Measurements from ENCODE around the gene TERF2IP. TPM values are rescaled to one million over a fixed set of nuclear protein-coding genes. Genes with fewer than 3 reads are reported as not detected.

The TERF2IP gene
- total and polyA plus RNA-seq, 2 of the 13 experiments (the other 11 are each of a cell fraction or from before 2014, with no cell fraction given): 26.4 to 50.2 TPM

- TF ChIP-seq MAX (IDR thresholded peaks at IDR 0.05) (peak; percentile 46), ARID4A (CRISPR knock-in tag; IDR thresholded peaks at IDR 0.05; ENCODE audit: borderline replicate concordance) (no peak), MYPOP (CRISPR knock-in tag; IDR thresholded peaks at IDR 0.05) (no peak), E2F1 (CRISPR knock-in tag; IDR thresholded peaks at IDR 0.05) (no peak), HIVEP1 (CRISPR knock-in tag; IDR thresholded peaks at IDR 0.05) (no peak)
Measured at GRCh38 chr16:75682308-75682707, 34.7 kb downstream of the TERF2IP start (continued).

GRCh38 chr16:75687361-75687760 is 39.8 kb downstream of the TERF2IP start:
- BruUV-seq (replicated peaks): no TSS peak
- POLR2A ChIA-PET: no interaction called here
- Histone ChIP-seq H3K9ac (ENCODE audit: insufficient read depth, low read depth, low read length) (no peak overlapping the region), H3K9me3 (ENCODE audit: low read length) (peaks cover 5% of the 10 kb centered on the region; the same call in 1 of the 2 replicates), H3K79me2 (ENCODE audit: insufficient read depth, low read length) (no peaks in the 10 kb centered on the region), H3K27me3 (ENCODE audit: control insufficient read depth in 1 of 2, insufficient read depth in 2 of 2, low read length in 2 of 2) (0 out of 5 replicates have a peak, but pooled peaks cover 0 to 4% of the 10 kb centered on the region in 2 experiments), H3K4me2 (ENCODE audit: low read depth, low read length) (no peak overlapping the region), H3K4me1 (ENCODE audit: insufficient read depth, low read length) (peaks cover 5% of the 10 kb centered on the region), H4K20me1 (ENCODE audit: insufficient read depth, low read length) (no peaks in the 10 kb centered on the region), H2AFZ (ENCODE audit: low read length) (no peak overlapping the region), H3K4me3 (replicated peaks in 1 of 3; ENCODE audit: insufficient read depth in 1 of 3, low read depth in 2 of 3, low read length in 3 of 3) (no peak overlapping the region), H3K27ac (ENCODE audit: extremely low read length, insufficient read depth, low read length) (no peak overlapping the region), H3K36me3 (replicated peaks in 1 of 2; ENCODE audit: control insufficient read depth in 1 of 2, insufficient read depth in 2 of 2, low read length in 2 of 2) (no peaks in the 10 kb centered on the region)
- ATAC-seq (no peak), DNase-seq (ENCODE audit: low spot score) (no peak), FAIRE-seq (no peak)
- intact Hi-C loops (cut with micrococcal nuclease; ENCODE audit: unreplicated experiment) (no loop called here), in situ Hi-C loops (cut with HindIII; ENCODE audit: extremely low pct_ligation_motif_present, low pct_unique_long_range_greater_than_20kb) (no loop called here)
- CTCF ChIA-PET (ENCODE audit: low intra/inter-chr PET ratio, low total read pairs): no interaction called here
- TF ChIP-seq ZNF777 (CRISPR knock-in tag; IDR thresholded peaks at IDR 0.05): no peak
- TF ChIP-seq DR1 (CRISPR knock-in tag; IDR thresholded peaks at IDR 0.05): no peak
- no peak for TF ChIP-seq TERF1 (CRISPR knock-in tag; IDR thresholded peaks at IDR 0.05)
- TF ChIP-seq ZFP62 (CRISPR knock-in tag; IDR thresholded peaks at IDR 0.05): no peak
- TF ChIP-seq ESRRA (CRISPR knock-in tag; IDR thresholded peaks at IDR 0.05; ENCODE audit: low read depth): no peak
- no peak for TF ChIP-seq ZBTB34 (CRISPR knock-in tag; IDR thresholded peaks at IDR 0.05)
- no peak for TF ChIP-seq JDP2 (CRISPR knock-in tag; IDR thresholded peaks at IDR 0.05; ENCODE audit: borderline replicate concordance)
- TF ChIP-seq ZSCAN12 (CRISPR knock-in tag; IDR thresholded peaks at IDR 0.05): no peak
- no peak for TF ChIP-seq ZNF878 (CRISPR knock-in tag; IDR thresholded peaks at IDR 0.05)

All from HepG2 (cell line).